ENCODE data around the gene PRDM16. TPM values are rescaled to one million over a fixed set of nuclear protein-coding genes. Genes with fewer than 3 reads are reported as not detected.

Gene PRDM16
- total RNA-seq, 2 experiments from 2014 or later, result not detected

DNA sequence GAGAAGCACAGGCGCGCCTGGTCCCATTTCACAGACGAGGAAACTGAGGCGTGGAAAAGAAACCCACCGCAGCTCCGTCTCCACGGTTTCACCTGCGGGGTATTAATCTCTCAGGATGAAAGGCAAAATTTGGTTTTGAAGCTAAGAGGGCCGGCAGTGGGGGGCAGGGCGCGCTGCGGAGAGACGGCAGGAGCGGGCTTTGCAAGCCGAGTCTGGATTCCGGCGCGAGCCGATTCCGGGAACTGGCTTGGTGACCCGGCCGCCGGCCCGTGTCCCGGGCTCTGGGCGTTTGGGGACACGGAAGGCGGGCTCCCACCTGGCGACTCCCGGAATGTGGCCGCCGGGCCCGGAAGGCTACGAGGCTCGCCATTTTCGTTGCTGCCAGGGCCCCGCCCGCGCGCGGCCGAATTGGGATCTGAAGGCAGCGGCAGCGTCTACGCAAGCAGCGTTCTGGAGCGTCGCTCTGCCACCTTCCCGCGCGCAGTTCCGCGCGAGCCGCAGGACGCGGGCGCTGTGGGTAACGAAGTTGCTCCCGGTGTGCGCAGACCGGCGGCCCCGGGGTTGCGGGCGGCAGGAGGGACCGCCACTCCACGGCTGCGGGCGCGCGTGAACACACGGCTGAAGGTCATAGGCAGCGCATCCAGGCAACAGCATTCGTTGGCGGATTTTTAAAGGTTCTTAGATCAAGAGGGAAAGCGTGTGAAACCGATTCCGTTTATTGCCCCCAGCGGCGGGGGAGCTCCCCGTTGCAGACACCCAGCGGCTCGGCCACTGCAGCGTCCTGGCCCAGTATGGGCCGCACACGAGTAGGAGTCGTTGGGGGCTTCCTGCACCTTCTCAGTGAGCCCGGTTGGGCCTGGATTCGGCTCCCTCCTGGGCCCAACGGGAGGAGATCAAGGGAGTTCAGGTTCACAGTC lies 5.4 kb upstream of the PRDM16 start:
- no peak overlapping the region for H3K4me3 ChIP-seq (ENCODE audit: low read depth, low read length, poor library complexity, severe bottlenecking)
- H3K4me2 ChIP-seq (ENCODE audit: low read length), result no peak overlapping the region
- H3K27ac ChIP-seq (ENCODE audit: low read depth, low read length, poor library complexity, severe bottlenecking), result no peak overlapping the region
- H3K9me2 ChIP-seq (ENCODE audit: insufficient read depth, low read length), result no peaks in the 10 kb centered on the region
- TF ChIP-seq EZH2phosphoT487 (IDR thresholded peaks at IDR 0.05; ENCODE audit: borderline replicate concordance, low read depth, low read length), result no peak
- TF ChIP-seq, protein P1, sequence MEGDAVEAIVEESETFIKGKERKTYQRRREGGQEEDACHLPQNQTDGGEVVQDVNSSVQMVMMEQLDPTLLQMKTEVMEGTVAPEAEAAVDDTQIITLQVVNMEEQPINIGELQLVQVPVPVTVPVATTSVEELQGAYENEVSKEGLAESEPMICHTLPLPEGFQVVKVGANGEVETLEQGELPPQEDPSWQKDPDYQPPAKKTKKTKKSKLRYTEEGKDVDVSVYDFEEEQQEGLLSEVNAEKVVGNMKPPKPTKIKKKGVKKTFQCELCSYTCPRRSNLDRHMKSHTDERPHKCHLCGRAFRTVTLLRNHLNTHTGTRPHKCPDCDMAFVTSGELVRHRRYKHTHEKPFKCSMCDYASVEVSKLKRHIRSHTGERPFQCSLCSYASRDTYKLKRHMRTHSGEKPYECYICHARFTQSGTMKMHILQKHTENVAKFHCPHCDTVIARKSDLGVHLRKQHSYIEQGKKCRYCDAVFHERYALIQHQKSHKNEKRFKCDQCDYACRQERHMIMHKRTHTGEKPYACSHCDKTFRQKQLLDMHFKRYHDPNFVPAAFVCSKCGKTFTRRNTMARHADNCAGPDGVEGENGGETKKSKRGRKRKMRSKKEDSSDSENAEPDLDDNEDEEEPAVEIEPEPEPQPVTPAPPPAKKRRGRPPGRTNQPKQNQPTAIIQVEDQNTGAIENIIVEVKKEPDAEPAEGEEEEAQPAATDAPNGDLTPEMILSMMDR (conservative IDR thresholded peaks at IDR 0.05; ENCODE audit: low read length), result no peak
- H3K4me1 ChIP-seq (ENCODE audit: insufficient read depth, low read length, poor library complexity, severe bottlenecking), result no peaks in the 10 kb centered on the region
- no peak for DNase-seq (ENCODE audit: low spot score)
- no peaks in the 10 kb centered on the region for H3K9me3 ChIP-seq (ENCODE audit: low read length)
- H3K36me3 ChIP-seq (ENCODE audit: insufficient read depth, low read length), result no peaks in the 10 kb centered on the region
- ChIA-PET POLR2A (no interaction called here), CTCF (ENCODE audit: unreplicated experiment) (no interaction called here)
- no peak overlapping the region for H2AFZ ChIP-seq (ENCODE audit: low read length)
- BruUV-seq (replicated peaks), result no TSS peak
- no peaks in the 10 kb centered on the region for H3K79me2 ChIP-seq (ENCODE audit: insufficient read depth, low read depth, low read length)
- intact Hi-C loops (cut with micrococcal nuclease; ENCODE audit: unreplicated experiment), result no loop called here
- H4K20me1 ChIP-seq (ENCODE audit: insufficient read depth, low read length), result no peaks in the 10 kb centered on the region

DNA sequence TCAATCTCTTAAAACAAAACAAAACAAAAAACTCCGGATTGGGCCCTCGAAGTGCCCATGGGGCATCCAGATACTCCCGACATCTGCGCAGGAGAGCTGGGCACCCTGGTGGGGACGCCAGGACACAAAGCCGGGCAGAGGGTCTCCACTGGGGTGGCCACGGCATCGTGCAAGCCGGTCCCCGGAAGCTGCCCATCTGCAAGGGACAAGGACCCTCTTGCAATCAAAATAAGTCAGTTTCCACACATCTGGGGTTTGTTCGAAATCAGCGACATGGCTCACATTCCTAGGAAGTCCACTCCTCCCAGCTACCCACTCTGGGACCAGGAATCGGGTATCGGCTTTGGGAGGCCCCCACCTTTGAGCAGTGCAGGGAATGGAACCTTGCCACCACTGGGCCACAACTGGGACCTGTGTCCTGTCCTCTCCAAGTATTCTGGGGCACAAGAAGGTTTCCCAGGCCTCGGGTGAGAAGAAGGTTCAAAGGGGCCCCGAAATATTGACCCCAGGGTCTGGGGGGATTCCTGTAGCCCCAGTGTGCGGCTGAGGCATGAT lies 4.6 kb upstream of the PRDM16 start:
- no peak overlapping the region for H3K4me2 ChIP-seq (ENCODE audit: low read length)
- POLR2A ChIA-PET, result no interaction called here
- TF ChIP-seq, protein P1 (conservative IDR thresholded peaks at IDR 0.05; ENCODE audit: low read length), result no peak
- TF ChIP-seq EZH2phosphoT487 (IDR thresholded peaks at IDR 0.05; ENCODE audit: borderline replicate concordance, low read depth, low read length), result no peak
- H3K9me3 ChIP-seq (ENCODE audit: low read length), result no peaks in the 10 kb centered on the region
- no peaks in the 10 kb centered on the region for H3K36me3 ChIP-seq (ENCODE audit: insufficient read depth, low read length)
- no peaks in the 10 kb centered on the region for H3K4me1 ChIP-seq (ENCODE audit: insufficient read depth, low read length, poor library complexity, severe bottlenecking)
- CTCF ChIA-PET (ENCODE audit: unreplicated experiment), result no interaction called here
- no peaks in the 10 kb centered on the region for H3K9me2 ChIP-seq (ENCODE audit: insufficient read depth, low read length)
- no peak for DNase-seq (ENCODE audit: low spot score)
- BruUV-seq (replicated peaks), result no TSS peak
- H4K20me1 ChIP-seq (ENCODE audit: insufficient read depth, low read length), result no peaks in the 10 kb centered on the region
- intact Hi-C loops (cut with micrococcal nuclease; ENCODE audit: unreplicated experiment), result no loop called here
- H3K4me3 ChIP-seq (ENCODE audit: low read depth, low read length, poor library complexity, severe bottlenecking), result no peak overlapping the region
- H3K27ac ChIP-seq (ENCODE audit: low read depth, low read length, poor library complexity, severe bottlenecking), result no peak overlapping the region
- no peak overlapping the region for H2AFZ ChIP-seq (ENCODE audit: low read length)
- no peaks in the 10 kb centered on the region for H3K79me2 ChIP-seq (ENCODE audit: insufficient read depth, low read depth, low read length)

DNA sequence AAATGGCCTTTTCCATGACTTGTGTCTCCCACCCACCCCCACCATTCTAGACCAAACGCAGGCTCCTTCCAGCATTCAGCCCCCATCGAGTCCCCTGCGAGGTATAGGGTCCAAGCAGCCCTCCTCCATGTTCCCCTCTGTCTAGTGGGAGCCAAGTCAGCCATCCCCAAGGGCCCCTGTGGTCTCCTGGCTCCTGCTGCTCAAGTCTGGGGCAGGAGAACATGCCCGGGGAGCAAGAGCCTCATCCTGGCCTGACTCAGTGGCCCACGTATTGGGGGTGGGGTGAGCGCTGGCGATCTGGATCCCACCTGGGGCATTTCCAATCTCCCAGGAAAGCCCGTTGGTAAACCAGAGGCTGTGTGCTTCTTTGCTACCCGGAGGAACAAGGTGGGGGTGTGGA lies 4.1 kb upstream of the PRDM16 start:
- H3K36me3 ChIP-seq (ENCODE audit: insufficient read depth, low read length), result no peaks in the 10 kb centered on the region
- no peak overlapping the region for H3K4me3 ChIP-seq (ENCODE audit: low read depth, low read length, poor library complexity, severe bottlenecking)
- BruUV-seq (replicated peaks), result no TSS peak
- ChIA-PET POLR2A (no interaction called here), CTCF (ENCODE audit: unreplicated experiment) (no interaction called here)
- H3K4me2 ChIP-seq (ENCODE audit: low read length), result no peak overlapping the region
- no peak overlapping the region for H3K27ac ChIP-seq (ENCODE audit: low read depth, low read length, poor library complexity, severe bottlenecking)
- no peaks in the 10 kb centered on the region for H3K4me1 ChIP-seq (ENCODE audit: insufficient read depth, low read length, poor library complexity, severe bottlenecking)
- intact Hi-C loops (cut with micrococcal nuclease; ENCODE audit: unreplicated experiment), result no loop called here
- no peaks in the 10 kb centered on the region for H4K20me1 ChIP-seq (ENCODE audit: insufficient read depth, low read length)
- DNase-seq (ENCODE audit: low spot score), result no peak
- no peaks in the 10 kb centered on the region for H3K79me2 ChIP-seq (ENCODE audit: insufficient read depth, low read depth, low read length)
- no peaks in the 10 kb centered on the region for H3K9me3 ChIP-seq (ENCODE audit: low read length)
- H3K9me2 ChIP-seq (ENCODE audit: insufficient read depth, low read length), result no peaks in the 10 kb centered on the region
- TF ChIP-seq EZH2phosphoT487 (IDR thresholded peaks at IDR 0.05; ENCODE audit: borderline replicate concordance, low read depth, low read length), result no peak
- TF ChIP-seq, protein P1 (conservative IDR thresholded peaks at IDR 0.05; ENCODE audit: low read length), result no peak
- H2AFZ ChIP-seq (ENCODE audit: low read length), result no peak overlapping the region
